Stimulated activated CD4-positive, alpha-beta T cell treated with anti-CD3 and anti-CD28 coated beads, Interleukin-1b, Interleukin-23, amount 100 ng/mL, for 4 hours (primary cell): ENCODE results near the gene PCLAF.
"Not testable (repeated sequence)": the region's sequence is repeated elsewhere in the genome, so short reads cannot be mapped to it uniquely, and the experiment has no call there.

Experiments
- DNase-seq, 2 donors: peaks; one replicate each; pipeline ENCODE4 v3.0.0-alpha.2; 2020; ENCODE audit warnings: low read depth in 2 of 2

The PCLAF gene

DNA sequence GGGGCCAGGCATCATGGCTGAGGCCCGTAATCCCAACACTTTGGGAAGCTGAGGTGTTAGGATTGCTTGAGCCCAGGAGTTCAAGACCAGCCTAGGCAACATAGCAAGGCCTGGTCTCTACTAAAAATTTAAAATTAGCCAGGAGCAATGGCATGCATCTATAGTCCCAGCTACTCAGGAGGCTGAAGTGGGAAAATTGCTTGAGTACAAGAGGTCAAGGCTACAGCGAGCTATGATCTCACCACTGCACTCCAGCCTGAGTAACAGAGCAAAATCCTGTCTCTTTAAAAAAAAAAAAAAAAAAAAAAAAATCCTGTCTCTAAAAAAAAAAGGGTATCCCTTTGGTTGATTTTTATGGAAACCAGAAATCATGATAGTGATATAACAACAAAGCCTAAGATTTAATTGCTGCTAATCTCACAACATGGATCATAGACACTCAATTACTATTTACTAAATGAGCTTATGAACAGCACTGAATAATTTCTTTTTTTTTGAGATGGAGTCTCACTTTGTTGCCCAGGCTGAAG lies 12.1 kb downstream of the PCLAF start:
- no peak for DNase-seq

- no peak for DNase-seq
These were observed 20.0 kb downstream of the PCLAF start for GRCh38 chr15:64361259-64361658.

DNA sequence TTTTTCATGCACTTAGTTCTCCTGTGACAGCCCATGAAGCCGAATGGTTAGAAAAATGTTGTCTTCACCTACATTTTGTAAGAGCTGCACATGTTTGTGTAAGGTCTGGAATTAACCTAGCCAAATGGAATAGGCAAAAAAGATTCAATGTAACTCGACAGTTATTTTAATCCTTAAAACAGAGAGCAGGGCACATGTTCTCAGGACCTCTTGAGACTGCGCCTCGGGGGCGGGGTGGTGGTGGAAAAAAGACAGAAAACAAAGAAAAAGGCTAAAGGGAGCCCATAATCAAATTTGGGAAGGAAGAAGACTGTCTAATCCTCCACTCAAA lies 24.6 kb downstream of the PCLAF start:
- no peak for DNase-seq

DNA sequence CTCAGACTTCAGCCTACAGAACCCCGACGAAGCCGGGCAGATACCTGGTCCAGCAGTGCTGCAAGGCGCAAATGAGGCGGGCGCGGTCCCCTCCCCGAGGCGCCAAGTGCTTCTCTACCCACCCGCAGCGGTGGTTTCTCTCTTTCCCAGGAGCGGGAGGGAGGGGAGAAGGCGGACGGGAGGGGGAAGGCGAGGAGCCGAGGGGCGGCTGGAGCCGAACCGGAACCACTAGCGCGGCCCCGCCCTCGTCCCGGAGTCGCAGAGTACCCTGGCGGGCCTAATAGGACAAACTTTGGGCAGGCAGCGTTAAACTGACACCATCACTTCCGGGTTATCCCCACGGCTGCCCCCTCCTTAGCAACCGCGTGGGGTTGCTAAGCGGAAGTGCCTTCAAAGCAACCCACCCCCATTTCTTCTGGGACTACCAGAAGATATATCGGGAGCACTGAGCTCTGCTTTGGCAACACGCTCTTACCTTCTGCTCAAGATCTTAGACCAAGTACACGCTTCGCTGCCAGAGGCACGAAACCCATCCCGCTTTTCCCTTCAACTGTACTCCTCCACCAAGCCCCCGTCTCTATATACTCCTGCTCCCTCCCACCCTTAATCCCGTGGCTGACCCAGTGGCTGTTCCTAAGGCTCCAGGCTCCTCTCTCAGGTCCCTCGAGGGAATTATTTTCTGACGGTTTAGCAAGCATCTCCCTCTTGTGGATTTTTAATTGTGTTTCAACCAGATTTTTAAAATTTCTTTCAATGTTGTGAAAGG lies 25.1 kb downstream of the PCLAF start, which contains the start of gene CSNK1G1:
TSS of gene CSNK1G1 (minus strand) at position 230 of the 766 bp plus-strand sequence. CDS start 55,674 bp downstream, outside the sequence.
- DNase-seq = peak; percentile 87 to 88

- peak; percentile 28 to 32 for DNase-seq
These were observed 25.8 kb downstream of the PCLAF start for GRCh38 chr15:64355348-64355943.

DNA sequence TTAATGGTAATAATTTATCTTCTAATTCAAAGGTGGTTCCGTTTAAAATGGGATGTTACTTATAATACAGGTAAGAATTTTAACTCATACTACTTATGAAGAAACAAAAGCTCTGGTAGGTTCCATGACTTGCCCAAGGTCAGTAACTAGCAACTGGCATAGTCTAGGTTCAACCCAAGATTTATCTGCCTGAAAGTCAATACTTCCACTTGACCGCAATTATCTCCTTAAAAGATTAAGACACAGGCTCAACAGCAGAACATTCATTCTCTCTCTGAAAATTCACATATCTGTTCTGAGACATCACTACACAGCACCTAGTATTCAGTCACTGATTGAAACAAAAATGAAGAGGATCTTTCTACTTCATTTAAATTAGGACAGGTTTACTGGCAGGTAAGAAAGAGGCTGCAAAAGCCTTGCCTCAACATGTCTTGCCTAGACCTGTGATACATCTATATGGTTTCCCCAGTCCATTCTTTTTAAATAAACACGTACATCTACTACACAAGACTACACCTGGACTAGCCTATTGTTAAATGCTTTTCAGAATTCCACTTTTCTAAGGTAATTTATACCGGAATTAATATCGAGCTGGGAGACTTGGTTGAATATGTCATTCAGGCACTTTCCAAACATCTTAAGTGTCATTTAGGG lies 26.4 kb downstream of the PCLAF start:
- no peak for DNase-seq

- no peak for DNase-seq
These were observed 30.0 kb downstream of the PCLAF start for GRCh38 chr15:64351265-64351664.

GRCh38 chr15:64349375-64349774 lies 31.9 kb downstream of the PCLAF start:
- no peak for DNase-seq

- no peak for DNase-seq
These were observed 32.8 kb downstream of the PCLAF start for GRCh38 chr15:64348455-64348854.

DNA sequence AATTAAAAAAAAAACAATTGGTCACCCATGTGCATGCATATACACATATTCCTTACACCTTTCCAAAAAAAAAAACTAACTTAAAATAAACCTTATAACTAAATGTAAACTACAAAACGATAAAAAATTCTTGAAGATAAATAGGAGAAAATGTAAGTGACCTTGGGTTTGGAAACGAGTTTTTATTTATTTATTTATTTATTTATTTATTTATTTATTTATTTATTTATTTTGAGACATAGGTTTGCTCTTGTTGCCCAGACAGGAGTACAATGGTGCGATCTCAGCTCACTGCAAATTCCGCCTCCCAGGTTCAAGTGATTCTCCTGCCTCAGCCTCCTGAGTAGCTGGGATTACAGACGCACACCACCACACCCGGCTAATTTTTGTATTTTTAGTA lies 35.0 kb downstream of the PCLAF start:
- DNase-seq = not testable (repeated sequence)

GRCh38 chr15:64344651-64345294 lies 36.5 kb downstream of the PCLAF start:
- DNase-seq = no peak

DNA sequence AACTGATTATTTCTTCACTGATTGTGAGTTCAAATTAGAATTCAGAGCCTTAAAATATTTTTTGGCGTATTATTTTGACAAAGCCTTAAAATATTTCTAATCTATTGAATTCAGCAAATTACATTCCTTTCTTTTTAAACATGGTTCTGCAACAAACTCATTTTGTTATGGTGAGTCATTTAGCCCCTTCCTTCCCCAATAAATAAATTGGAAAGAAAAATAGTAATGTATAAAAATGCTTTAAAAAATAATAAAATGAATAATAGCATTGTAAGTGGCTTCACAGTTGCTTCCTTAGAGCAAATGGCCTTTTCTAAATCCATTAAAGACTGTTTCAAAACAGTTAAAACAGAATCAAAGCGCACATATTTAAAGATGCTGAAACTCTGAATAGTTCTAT lies 37.4 kb downstream of the PCLAF start:
- no peak for DNase-seq

GRCh38 chr15:64343222-64343621 lies 38.0 kb downstream of the PCLAF start:
- no peak for DNase-seq

GRCh38 chr15:64341961-64342360 lies 39.3 kb downstream of the PCLAF start:
- no peak for DNase-seq

- DNase-seq = no peak
These were observed 40.9 kb downstream of the PCLAF start for GRCh38 chr15:64340355-64340754.

- no peak for DNase-seq
These were observed 43.5 kb downstream of the PCLAF start for GRCh38 chr15:64337761-64338160.

GRCh38 chr15:64333986-64334929 lies 47.0 kb downstream of the PCLAF start:
- DNase-seq = peak in 1 of 2 donors; percentile 8

DNA sequence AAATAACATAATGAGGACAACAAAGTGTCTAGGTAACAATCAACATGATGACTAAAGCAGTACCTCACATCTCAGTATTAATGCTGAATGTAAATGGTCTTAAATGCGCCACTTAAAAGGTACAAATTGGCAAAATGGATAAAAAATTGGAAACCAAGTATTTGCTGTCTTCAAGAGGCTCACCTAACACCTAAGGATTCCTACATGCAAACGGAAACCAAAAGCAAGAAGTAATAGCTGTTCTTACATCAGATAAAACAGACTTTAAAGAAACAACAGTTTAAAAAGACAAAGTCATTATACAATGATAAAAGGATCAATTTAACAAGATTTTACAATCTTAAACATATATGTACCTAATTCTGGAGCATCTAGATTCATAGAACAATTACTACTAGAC lies 47.7 kb downstream of the PCLAF start:
- DNase-seq = no peak

GRCh38 chr15:64331668-64332067 lies 49.6 kb downstream of the PCLAF start:
- not testable (repeated sequence) for DNase-seq

DNA sequence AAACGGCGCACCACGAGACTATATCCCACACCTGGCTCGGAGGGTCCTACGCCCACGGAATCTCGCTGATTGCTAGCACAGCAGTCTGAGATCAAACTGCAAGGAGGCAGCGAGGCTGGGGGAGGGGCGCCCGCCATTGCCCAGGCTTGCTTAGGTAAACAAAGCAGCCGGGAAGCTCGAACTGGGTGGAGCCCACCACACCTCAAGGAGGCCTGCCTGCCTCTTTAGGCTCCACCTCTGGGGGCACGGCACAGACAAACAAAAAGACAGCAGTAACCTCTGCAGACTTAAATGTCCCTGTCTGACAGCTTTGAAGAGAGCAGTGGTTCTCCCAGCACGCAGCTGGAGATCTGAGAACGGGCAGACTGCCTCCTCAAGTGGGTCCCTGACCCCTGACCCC lies 54.3 kb downstream of the PCLAF start:
- DNase-seq = not testable (repeated sequence)

GRCh38 chr15:64326458-64326857 lies 54.8 kb downstream of the PCLAF start:
- not testable (repeated sequence) for DNase-seq
